ENCODE data around the gene KDELR1. TPM values are rescaled to one million over a fixed set of nuclear protein-coding genes. Genes with fewer than 3 reads are reported as not detected.

Gene KDELR1
- total RNA-seq, 6 experiments from 2014 or later = 354 to 455 (median 395) TPM

DNA sequence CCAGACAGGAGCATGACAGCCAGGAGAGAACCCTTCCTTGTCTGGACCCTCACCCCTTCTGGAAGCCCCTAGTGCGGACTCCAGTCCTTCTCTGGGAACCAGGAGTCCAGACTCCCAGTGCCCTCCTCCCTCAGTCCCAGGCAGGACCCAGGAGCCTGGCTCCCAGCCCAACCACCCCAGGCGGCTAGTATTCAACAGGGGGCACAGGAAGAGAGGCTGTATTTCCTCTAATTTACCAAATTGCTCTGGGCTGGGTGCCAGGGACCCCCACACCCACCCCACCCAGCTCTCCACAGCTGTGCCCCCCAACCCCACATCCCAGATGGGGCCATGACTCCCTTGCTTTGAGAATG is 5.4 kb upstream of the KDELR1 start:
- Mint-ChIP-seq H3K9me3 (peaks cover 10% of the 10 kb centered on the region), H3K36me3 (ENCODE audit: low read depth) (peaks cover 6% of the 10 kb centered on the region), H3K4me1 (ENCODE audit: low read depth) (peaks cover 35% of the 10 kb centered on the region), H3K27me3 (ENCODE audit: insufficient read depth) (peaks cover 33% of the 10 kb centered on the region), H3K27ac (no peak overlapping the region), H3K4me3 (no peak overlapping the region)
- TF ChIP-seq, protein P1, sequence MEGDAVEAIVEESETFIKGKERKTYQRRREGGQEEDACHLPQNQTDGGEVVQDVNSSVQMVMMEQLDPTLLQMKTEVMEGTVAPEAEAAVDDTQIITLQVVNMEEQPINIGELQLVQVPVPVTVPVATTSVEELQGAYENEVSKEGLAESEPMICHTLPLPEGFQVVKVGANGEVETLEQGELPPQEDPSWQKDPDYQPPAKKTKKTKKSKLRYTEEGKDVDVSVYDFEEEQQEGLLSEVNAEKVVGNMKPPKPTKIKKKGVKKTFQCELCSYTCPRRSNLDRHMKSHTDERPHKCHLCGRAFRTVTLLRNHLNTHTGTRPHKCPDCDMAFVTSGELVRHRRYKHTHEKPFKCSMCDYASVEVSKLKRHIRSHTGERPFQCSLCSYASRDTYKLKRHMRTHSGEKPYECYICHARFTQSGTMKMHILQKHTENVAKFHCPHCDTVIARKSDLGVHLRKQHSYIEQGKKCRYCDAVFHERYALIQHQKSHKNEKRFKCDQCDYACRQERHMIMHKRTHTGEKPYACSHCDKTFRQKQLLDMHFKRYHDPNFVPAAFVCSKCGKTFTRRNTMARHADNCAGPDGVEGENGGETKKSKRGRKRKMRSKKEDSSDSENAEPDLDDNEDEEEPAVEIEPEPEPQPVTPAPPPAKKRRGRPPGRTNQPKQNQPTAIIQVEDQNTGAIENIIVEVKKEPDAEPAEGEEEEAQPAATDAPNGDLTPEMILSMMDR (IDR thresholded peaks at IDR 0.05) = no peak
- no peak for DNase-seq

DNA sequence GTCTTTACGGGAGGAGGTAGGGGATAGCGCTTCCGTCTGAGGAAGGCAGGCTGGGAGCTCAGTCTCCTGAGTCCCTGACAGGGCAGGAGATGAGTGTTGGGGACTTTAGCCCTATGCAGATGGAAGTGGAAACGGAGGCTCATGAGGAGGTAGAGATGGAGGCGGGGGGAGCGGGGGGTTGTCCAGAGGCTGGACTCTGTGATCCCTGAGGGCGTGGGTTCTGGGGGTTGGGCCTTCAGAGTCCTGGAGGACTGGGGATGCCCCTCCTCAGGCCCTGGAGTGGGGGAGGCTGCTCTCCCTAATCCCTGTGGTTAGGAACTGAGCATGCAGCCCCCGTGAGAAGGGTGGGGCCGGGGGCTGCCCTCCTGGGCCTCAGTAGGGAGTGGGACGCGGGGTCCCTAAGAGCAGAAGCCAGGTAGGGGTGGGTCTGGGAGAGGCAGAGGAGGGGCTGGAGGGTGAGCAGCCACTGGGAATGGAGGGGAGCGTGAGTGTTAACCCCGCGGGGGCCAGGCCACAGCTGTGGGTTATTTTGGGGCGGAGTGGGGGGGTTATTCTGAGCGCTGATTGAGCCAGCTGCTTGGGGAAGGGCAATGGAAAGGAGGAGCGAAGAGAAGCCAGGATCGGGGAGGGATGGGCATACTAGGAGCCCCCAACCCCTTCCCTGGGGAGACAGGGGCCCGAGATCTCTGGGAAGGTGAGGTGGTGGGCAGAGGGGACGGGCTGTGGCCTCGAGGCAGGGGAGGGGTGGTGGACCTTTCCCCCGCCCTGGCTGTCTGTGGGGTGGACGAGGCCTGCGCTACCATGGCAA is 4.9 kb upstream of the KDELR1 start:
- no peak overlapping the region for H3K4me3 Mint-ChIP-seq
- peaks cover 6% of the 10 kb centered on the region for H3K36me3 Mint-ChIP-seq (ENCODE audit: low read depth)
- H3K9me3 Mint-ChIP-seq = peaks cover 10% of the 10 kb centered on the region
- TF ChIP-seq, protein P1 (IDR thresholded peaks at IDR 0.05) = no peak
- DNase-seq = no peak
- no peak overlapping the region for H3K27ac Mint-ChIP-seq
- H3K27me3 Mint-ChIP-seq (ENCODE audit: insufficient read depth) = peaks cover 33% of the 10 kb centered on the region
- peaks cover 35% of the 10 kb centered on the region for H3K4me1 Mint-ChIP-seq (ENCODE audit: low read depth)

DNA sequence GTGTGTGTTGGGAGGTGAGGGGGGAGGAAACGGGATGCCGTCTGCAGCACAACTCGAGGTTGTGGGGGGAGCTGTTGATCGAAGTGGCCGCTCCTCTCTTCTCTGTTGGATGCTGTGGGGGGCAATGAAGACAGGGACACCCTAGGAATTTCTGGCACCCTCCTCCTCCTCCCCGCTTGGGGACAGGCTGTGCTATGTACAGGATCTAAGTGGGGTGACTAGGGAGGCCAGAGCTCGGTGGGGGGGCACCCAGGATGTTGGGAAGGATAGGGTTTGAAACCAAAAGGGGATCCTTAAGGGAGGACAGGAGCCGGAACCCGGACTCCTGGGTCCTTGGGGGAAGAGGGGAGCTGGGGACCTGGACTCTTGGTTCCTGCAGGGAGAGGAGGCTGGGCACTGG is 4.1 kb upstream of the KDELR1 start:
- peaks cover 6% of the 10 kb centered on the region for H3K36me3 Mint-ChIP-seq (ENCODE audit: low read depth)
- no peak overlapping the region for H3K27ac Mint-ChIP-seq
- no peak overlapping the region; the same call in 1 of the 2 replicates for H3K4me3 Mint-ChIP-seq
- peaks cover 34% of the 10 kb centered on the region for H3K4me1 Mint-ChIP-seq (ENCODE audit: low read depth)
- DNase-seq = no peak
- H3K9me3 Mint-ChIP-seq = peaks cover 10% of the 10 kb centered on the region
- peaks cover 37% of the 10 kb centered on the region for H3K27me3 Mint-ChIP-seq (ENCODE audit: insufficient read depth)
- TF ChIP-seq, protein P1 (IDR thresholded peaks at IDR 0.05) = no peak

DNA sequence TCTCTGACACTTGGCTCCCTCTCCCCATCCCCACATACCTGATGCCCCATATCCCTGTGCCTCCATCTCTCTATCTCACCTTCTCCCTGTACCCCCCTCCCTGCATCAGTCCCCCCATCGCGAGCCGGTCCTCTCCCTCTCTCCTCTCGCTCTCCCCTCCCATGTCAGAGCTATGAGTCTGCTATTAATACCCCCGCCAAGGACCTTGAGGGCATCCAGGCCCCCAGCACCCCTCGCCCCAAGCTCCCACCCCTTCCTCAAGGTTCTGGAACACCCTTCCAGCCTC is 3.8 kb upstream of the KDELR1 start:
- H3K4me3 Mint-ChIP-seq = peak overlapping the region; percentile 30; the same call in 1 of the 2 replicates
- H3K36me3 Mint-ChIP-seq (ENCODE audit: low read depth) = peaks cover 6% of the 10 kb centered on the region
- peaks cover 37% of the 10 kb centered on the region for H3K27me3 Mint-ChIP-seq (ENCODE audit: insufficient read depth)

DNA sequence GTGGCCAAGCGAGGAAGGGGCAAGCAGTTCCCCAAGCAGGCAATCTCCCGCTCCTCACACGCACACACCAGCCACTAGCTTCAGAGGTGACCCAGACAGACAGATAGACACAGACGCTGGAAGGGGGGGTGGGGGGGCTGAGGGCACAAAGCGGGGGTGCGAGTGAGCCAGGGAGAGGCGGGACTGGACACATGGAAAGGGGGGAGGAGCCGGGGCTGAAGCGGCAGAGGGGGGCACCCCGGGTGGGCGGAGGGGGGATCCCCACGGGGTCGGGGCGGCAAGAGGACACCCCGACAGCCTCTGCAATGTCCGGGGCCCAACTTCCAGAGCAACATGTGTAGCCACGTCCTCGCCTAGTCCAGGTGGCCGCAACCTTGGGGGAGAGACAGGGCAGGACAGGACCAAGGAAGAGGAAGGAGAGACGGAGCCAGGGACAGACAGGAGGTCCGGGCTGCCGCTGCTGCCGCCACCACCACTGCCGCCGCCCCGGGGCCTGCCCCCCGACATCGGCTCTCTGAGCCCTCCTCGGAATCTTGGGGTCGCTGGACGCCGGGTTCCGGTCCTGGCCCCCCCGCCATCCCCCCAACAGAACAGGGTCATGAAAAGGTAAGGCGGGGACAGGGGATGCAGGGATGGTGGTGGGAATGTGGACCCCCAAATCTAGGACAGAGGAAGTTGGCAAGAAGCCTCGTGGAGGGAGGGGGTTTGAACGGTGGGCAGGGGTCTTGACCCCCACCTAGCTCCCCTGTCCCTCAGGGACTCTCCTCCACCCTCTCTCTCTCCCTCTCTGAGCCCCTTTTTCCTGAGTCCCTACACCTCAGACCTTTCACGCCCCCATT is 3.2 kb upstream of the KDELR1 start:
- peaks cover 3% of the 10 kb centered on the region for H3K36me3 Mint-ChIP-seq (ENCODE audit: low read depth)
- no peak for DNase-seq
- H3K4me3 Mint-ChIP-seq = peak overlapping the region; percentile 60
- TF ChIP-seq, protein P1 (IDR thresholded peaks at IDR 0.05) = no peak
- no peak overlapping the region for H3K27ac Mint-ChIP-seq
- H3K9me3 Mint-ChIP-seq = peaks cover 8% of the 10 kb centered on the region
- peaks cover 36% of the 10 kb centered on the region for H3K27me3 Mint-ChIP-seq (ENCODE audit: insufficient read depth)
- peaks cover 24% of the 10 kb centered on the region for H3K4me1 Mint-ChIP-seq (ENCODE audit: low read depth)

More for the DNA sequence above, 3.8 kb upstream of the KDELR1 start:
- TF ChIP-seq, protein P1 (IDR thresholded peaks at IDR 0.05) = no peak
- H3K9me3 Mint-ChIP-seq = peaks cover 10% of the 10 kb centered on the region
- peaks cover 30% of the 10 kb centered on the region for H3K4me1 Mint-ChIP-seq (ENCODE audit: low read depth)
- DNase-seq = no peak
- no peak overlapping the region for H3K27ac Mint-ChIP-seq

All from HFFc6 (cell line).